Measurements from ENCODE around the gene ZC3H12A.

Gene ZC3H12A

GRCh38 chr1:37474046-37474696, at the start of gene ZC3H12A:
TSS of gene ZC3H12A (plus strand) at chr1:37474580. CDS start at chr1:37475497, 917 bp downstream.
- TF ChIP-seq CTCF (IDR thresholded peaks at IDR 0.05; ENCODE audit: low read depth, low read length) = no peak
- peak within 1 kb of the TSS; percentile 76 to 88 for H3K4me3 ChIP-seq (replicated peaks in 1 of 2; ENCODE audit: low read depth in 2 of 2, low read length in 2 of 2)
- peak; percentile 89 to 93 for DNase-seq (ENCODE audit: low read depth in 2 of 2)

DNA sequence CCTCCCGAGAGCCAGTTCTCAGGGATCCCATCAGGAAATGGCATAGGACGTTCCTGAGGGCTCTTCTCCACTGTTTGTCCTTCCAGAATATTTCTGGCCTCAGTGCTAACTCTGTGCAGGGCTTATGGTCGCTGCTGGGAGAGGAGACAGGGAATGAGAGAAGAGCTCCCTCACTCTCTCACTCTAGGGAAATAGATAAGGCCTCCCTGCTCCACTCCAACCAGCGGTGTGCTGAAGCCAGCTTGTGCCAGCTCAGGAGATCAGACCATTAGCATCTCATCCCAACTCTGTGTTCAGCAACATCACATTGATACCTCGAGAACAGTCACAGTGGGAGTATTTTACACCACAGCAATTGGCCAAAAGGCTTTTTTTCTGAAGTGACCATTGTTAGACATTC, 49.2 kb upstream of the ZC3H12A start:
- TF ChIP-seq CTCF (IDR thresholded peaks at IDR 0.05; ENCODE audit: low read depth, low read length) = no peak
- no peak for DNase-seq (ENCODE audit: low read depth in 2 of 2)

DNA sequence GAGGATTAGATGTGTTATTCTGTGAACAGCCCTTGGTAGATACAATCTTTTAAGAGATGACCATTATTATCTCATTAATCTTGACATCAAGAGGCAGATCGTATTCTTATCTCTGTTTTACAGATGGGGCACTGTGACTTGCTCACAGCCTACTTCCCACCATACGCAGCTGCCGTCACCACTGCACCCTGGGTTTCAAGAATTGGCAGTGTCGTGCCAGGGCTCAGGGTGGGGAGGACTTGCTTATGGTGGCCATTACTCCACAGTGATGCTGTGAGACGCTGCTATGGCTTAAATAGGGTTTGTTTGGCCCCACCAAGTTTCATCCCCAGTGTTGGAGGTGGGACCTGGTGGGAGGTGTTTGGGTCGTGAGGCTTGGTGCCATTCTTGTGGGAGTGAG, 45.4 kb upstream of the ZC3H12A start:
- TF ChIP-seq CTCF (IDR thresholded peaks at IDR 0.05; ENCODE audit: low read depth, low read length) = no peak
- H3K4me3 ChIP-seq (replicated peaks in 1 of 2; ENCODE audit: low read depth in 2 of 2, low read length in 2 of 2) = no peak overlapping the region
- DNase-seq (ENCODE audit: low read depth in 2 of 2) = no peak

More for the DNA sequence above, 49.2 kb upstream of the ZC3H12A start:
- H3K4me3 ChIP-seq (replicated peaks in 1 of 2; ENCODE audit: low read depth in 2 of 2, low read length in 2 of 2) = no peak overlapping the region

DNA sequence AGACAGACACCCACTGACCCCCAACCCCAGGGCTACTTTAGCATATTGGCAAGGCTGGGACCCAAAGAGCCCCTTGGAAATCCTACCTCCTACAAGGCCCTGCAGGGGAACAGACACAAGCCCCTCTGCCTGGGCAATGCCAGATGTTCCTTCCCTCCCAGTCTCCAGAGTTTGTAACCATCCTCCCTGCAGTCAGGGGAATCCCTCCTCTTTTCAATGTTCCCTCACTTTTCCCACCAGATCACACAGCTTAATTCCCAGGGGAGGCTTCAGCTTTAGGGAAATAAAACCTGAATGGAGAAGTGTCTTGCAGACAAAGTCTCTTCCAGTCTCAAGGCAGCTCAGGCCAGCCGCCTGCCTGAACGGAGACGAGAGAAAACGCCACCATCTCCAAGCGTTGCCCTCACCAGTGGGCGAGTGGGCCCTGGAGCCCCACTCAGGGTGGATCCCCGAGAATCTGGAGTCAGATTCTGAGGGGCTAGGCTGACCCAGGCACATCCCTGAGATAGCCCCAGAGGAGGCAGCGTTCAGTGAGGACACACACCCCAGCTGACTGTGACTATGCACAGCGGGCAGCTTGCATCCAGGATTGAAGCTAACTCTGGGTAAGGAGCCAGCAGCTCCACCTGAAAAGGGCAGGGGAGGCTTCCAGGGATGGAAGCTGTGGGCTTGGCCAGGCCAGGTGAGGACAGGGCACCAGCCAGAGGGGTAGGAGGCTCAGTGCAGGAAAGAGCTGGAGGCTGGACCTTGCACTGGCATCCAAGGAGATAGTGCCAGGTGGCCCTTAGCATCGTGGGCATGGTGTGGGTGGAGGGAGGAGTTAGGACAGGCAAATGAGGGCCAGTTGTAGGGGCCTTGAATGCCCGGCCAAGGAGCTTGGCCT, 44.0 kb upstream of the ZC3H12A start:
- no peak overlapping the region for H3K4me3 ChIP-seq (replicated peaks in 1 of 2; ENCODE audit: low read depth in 2 of 2, low read length in 2 of 2)
- DNase-seq (ENCODE audit: low read depth in 2 of 2) = no peak
- no peak for TF ChIP-seq CTCF (IDR thresholded peaks at IDR 0.05; ENCODE audit: low read depth, low read length)

DNA sequence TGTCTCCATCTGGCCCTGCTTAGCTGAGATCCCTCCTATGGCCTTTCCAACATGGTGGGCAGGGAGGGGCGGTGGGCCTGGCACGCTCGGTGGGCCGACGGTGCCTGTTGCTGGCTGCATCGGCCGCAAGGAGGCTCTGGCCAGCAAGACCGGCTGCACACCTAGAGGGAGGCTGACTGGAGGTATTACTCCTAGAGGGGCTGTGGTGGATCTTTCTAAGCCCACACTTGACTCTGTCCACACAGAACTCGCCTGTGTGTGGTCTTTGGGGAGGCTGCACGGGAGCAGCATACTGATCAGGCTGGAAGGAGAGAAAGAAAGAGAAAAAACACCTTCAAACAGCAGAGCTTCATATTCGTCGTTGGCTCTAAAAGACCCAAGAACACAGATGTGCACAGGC, 41.7 kb upstream of the ZC3H12A start:
- H3K4me3 ChIP-seq (replicated peaks in 1 of 2; ENCODE audit: low read depth in 2 of 2, low read length in 2 of 2) = no peak overlapping the region
- no peak for TF ChIP-seq CTCF (IDR thresholded peaks at IDR 0.05; ENCODE audit: low read depth, low read length)
- DNase-seq (ENCODE audit: low read depth in 2 of 2) = no peak

- no peak overlapping the region for H3K4me3 ChIP-seq (replicated peaks in 1 of 2; ENCODE audit: low read depth in 2 of 2, low read length in 2 of 2)
- no peak for TF ChIP-seq CTCF (IDR thresholded peaks at IDR 0.05; ENCODE audit: low read depth, low read length)
- DNase-seq (ENCODE audit: low read depth in 2 of 2) = no peak
Measured at GRCh38 chr1:37433171-37433570, 41.2 kb upstream of the ZC3H12A start.

All from cardiac fibroblast (primary cell).